ENCODE data around the gene KHK.

GRCh38 chr2:27083410-27084296, 2.9 kb upstream of the KHK start:
- TF ChIP-seq, protein P1, sequence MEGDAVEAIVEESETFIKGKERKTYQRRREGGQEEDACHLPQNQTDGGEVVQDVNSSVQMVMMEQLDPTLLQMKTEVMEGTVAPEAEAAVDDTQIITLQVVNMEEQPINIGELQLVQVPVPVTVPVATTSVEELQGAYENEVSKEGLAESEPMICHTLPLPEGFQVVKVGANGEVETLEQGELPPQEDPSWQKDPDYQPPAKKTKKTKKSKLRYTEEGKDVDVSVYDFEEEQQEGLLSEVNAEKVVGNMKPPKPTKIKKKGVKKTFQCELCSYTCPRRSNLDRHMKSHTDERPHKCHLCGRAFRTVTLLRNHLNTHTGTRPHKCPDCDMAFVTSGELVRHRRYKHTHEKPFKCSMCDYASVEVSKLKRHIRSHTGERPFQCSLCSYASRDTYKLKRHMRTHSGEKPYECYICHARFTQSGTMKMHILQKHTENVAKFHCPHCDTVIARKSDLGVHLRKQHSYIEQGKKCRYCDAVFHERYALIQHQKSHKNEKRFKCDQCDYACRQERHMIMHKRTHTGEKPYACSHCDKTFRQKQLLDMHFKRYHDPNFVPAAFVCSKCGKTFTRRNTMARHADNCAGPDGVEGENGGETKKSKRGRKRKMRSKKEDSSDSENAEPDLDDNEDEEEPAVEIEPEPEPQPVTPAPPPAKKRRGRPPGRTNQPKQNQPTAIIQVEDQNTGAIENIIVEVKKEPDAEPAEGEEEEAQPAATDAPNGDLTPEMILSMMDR (IDR thresholded peaks at IDR 0.05) = no peak
- TF ChIP-seq POLR2AphosphoS5 (IDR thresholded peaks at IDR 0.05) (no peak), POLR2A (IDR thresholded peaks at IDR 0.05) (no peak)

Measured in prostate gland (tissue), 2 donors.